Psoas muscle (tissue), 8 donors: Measurements from ENCODE around the gene FUT7. TPM values are rescaled to one million over a fixed set of nuclear protein-coding genes. Genes with fewer than 3 reads are reported as not detected.
"Not testable (repeated sequence)": the region's sequence is repeated elsewhere in the genome, so short reads cannot be mapped to it uniquely, and the experiment has no call there.

Source experiments
- ATAC-seq, 4 donors: fragments of 200-7000 bp; cut with Tn5 transposase; one replicate each; pipeline ENCODE4 v1.9.1; 2020; ENCODE audit warnings: moderate library complexity in 3 of 4, mild to moderate bottlenecking in 2 of 4
- DNase-seq, 2 donors: peaks; one replicate each; pipeline ENCODE4 v3.0.0-alpha.2; 2020
- H3K27ac ChIP-seq: fragments of 200-600 bp; one replicate; pipeline ENCODE4 v1.8.0; 2022
- H3K27me3 ChIP-seq, 3 donors: fragments of 200-600 bp in 1 of 3; one replicate each; pipeline versions ENCODE4 v1.6.1 to v1.8.0; 2013 to 2022; ENCODE audit warnings: low read length in 2 of 3, mild to moderate bottlenecking in 2 of 3, moderate library complexity in 1 of 3; ENCODE audit not compliant: insufficient read depth in 3 of 3
- H3K36me3 ChIP-seq, 2 donors: fragments of 200-600 bp in 1 of 2; one replicate each; pipeline versions ENCODE4 v1.6.1 to v1.8.0; 2013 to 2022; ENCODE audit warnings: low read depth in 1 of 2, mild to moderate bottlenecking in 1 of 2, moderate library complexity in 1 of 2; ENCODE audit not compliant: insufficient read depth in 1 of 2
- H3K4me1 ChIP-seq: fragments of 200-600 bp; one replicate; pipeline ENCODE4 v1.8.0; 2022
- H3K4me3 ChIP-seq: fragments of 200-600 bp; one replicate; pipeline ENCODE4 v1.8.0; 2022; ENCODE audit warnings: mild to moderate bottlenecking
- H3K9me3 ChIP-seq: fragments of 200-600 bp; one replicate; pipeline ENCODE4 v1.8.0; 2022
- WGBS, 3 donors: extraction: QIAGEN DNeasy Blood & Tissue Kit; methylation state at CpG; one replicate each; pipeline versions ENCODE4 v1.1.6 to v1.1.7; 2013; 5-methylcytosine and 5-hydroxymethylcytosine counted together
- intact Hi-C, 2 donors: fragments of 100-400 bp; cut with DNase I; formaldehyde crosslinking; loops; one replicate each; pipeline versions ENCODE4 v1.11.0 to v1.14.2; 2022
- polyA plus RNA-seq, 3 donors: library from polyadenylated mRNA; stranded (reverse); fragments of 200-250 nt; gene quantifications; one replicate each; pipeline ENCODE4 v1.2.3, GENCODE V29; 2013
- total RNA-seq, 4 donors: library from RNA; stranded (reverse); fragmentation: NEBNext Ultra II Directional in 2 of 4; extraction: Animal tissue kit (Norgen Biotek cat#: 25700) in 2 of 4; gene quantifications; one replicate each; pipeline versions ENCODE4 v1.2.1 to v1.2.4, GENCODE V29; 2021 to 2023
- TF ChIP-seq, protein P1 (sequence below): fragments of 200-600 bp; IDR thresholded peaks from one replicate; pipeline ENCODE4 v1.8.0; 2022; ENCODE audit warnings: antibody characterized with exemption
- donor health status: healthy with polysubstance abuse.
- donor health status: DM: no; HTN: no; CAD: no; lungs with moderate emphysema.
- donor health status: Bipolar disorder and iron deficiency.
- donor health status: healthy.
- donor health status: DM: yes; HTN: yes; CAD: no.
- donor health status: DM: no; HTN: no; CAD: no.
- donor health status: DM: no; HTN: no; CAD: no.
- donor health status: DM: yes; HTN: yes; CAD: no.

The FUT7 gene
- total and polyA plus RNA-seq, 7 donors = 0.01 to 0.08 (median 0.06) TPM; not detected in 4

DNA sequence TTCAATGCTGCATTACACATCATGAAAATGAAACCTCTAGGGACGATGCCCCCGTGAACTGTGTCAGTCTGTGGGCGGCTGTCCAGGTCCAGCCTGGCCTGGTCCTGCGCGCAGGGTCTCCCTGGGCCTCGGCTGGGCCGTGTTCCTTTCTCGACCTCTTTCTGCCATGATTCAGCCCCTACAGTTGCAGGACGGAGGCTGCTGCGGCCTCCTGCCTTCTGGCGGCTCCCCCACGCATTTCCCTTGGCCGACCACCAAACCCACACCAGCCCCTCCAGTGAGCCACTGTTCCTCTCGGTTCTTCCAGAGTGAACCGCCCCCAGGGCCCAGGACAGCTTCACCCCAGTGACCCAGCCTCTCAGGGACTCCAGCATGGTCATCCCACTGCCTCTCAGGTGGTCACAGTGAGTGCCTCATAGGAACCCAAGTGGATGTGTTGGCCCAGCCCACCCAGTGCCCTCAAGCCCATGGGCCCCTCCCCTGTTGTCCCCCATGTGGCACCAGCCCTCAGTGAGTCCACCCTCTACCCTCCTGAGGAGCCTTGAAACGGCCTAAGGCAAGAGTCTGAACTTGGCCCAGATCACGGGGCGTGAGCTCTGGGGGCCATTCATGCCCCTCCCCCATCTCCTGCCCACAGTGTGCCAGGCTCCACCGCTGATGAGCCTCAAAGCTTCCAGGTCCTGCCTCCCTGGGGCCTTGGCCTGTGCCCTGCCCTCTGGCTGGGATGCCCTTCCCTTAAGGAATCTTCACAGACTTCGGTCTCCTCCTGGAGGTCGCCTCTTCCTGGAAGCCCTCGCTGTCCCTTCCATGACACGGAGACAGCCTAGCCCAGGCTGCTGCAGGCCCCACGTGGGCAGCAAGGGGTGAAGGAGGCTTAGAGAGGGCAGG is 25.5 kb downstream of the FUT7 start:
- DNase-seq (no peak), ATAC-seq (no peak)
- no peaks in the 10 kb centered on the region for H3K27me3 ChIP-seq
- no peak overlapping the region for H3K27ac ChIP-seq
- H3K4me1 ChIP-seq = no peaks in the 10 kb centered on the region
- H3K36me3 ChIP-seq = peaks cover 0 to 13% of the 10 kb centered on the region in 2 donors
- H3K9me3 ChIP-seq = no peaks in the 10 kb centered on the region
- TF ChIP-seq, protein P1, sequence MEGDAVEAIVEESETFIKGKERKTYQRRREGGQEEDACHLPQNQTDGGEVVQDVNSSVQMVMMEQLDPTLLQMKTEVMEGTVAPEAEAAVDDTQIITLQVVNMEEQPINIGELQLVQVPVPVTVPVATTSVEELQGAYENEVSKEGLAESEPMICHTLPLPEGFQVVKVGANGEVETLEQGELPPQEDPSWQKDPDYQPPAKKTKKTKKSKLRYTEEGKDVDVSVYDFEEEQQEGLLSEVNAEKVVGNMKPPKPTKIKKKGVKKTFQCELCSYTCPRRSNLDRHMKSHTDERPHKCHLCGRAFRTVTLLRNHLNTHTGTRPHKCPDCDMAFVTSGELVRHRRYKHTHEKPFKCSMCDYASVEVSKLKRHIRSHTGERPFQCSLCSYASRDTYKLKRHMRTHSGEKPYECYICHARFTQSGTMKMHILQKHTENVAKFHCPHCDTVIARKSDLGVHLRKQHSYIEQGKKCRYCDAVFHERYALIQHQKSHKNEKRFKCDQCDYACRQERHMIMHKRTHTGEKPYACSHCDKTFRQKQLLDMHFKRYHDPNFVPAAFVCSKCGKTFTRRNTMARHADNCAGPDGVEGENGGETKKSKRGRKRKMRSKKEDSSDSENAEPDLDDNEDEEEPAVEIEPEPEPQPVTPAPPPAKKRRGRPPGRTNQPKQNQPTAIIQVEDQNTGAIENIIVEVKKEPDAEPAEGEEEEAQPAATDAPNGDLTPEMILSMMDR = no peak
- no peak overlapping the region for H3K4me3 ChIP-seq
- intact Hi-C loops = no loop called here
- 58 to 70% (median 64%) methylated on average over 24 of the region's 24 CpGs for WGBS, 3 donors

DNA sequence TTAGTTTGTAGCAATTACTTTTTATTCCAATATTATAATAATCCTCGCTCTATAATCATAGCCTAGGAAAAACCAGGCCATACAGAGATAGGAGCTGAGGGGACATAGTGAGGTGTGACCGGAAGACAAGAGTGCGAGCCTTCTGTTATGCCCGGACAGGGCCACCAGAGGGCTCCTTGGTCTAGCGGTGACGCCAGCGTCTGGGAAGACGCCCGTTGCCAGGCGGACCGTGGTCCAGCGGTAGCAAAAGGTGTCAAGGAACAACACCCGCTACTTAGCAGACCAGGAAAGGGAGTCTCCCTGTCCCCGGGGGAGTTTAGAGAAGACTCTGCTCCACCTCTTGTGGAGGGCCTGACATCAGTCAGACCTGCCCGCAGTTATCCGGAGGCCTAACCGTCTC is 27.6 kb downstream of the FUT7 start:
- H3K9me3 ChIP-seq, H3K27ac ChIP-seq, H3K4me3 ChIP-seq, intact Hi-C loops, H3K27me3 ChIP-seq, H3K4me1 ChIP-seq, DNase-seq, H3K36me3 ChIP-seq, ATAC-seq: not testable (repeated sequence)
- TF ChIP-seq, protein P1 = peak; percentile 42
- WGBS, 3 donors = 36 to 42% (median 38%) methylated on average over 17 of the region's 17 CpGs

DNA sequence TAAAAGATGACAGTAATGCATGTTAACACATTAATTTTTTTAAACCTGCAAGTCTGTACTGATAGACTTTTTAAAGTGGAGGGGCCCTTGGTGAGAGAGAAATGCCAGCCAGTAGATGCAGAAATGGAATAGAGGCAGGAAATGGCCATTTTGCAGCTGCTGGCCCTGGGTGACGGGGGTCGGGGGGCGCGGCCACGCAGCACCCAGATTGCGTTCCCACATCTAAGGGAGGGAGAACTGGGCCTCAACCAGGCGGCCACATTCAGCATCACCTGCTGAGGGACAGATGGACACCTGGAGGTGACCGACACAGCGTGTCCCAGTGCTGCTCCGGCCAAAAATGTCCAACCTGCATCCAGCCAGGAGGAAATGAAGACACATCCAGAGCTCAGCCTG is 29.2 kb downstream of the FUT7 start:
- Histone ChIP-seq H3K4me1 (no peaks in the 10 kb centered on the region), H3K36me3 (no peaks in the 10 kb centered on the region), H3K4me3 (no peak overlapping the region), H3K27me3 (no peaks in the 10 kb centered on the region), H3K9me3 (no peaks in the 10 kb centered on the region), H3K27ac (no peak overlapping the region)
- no peak for DNase-seq
- no peak for ATAC-seq
- TF ChIP-seq, protein P1 = no peak
- intact Hi-C loops = no loop called here
- WGBS, 3 donors = 80 to 86% (median 84%) methylated on average over 10 of the region's 10 CpGs

DNA sequence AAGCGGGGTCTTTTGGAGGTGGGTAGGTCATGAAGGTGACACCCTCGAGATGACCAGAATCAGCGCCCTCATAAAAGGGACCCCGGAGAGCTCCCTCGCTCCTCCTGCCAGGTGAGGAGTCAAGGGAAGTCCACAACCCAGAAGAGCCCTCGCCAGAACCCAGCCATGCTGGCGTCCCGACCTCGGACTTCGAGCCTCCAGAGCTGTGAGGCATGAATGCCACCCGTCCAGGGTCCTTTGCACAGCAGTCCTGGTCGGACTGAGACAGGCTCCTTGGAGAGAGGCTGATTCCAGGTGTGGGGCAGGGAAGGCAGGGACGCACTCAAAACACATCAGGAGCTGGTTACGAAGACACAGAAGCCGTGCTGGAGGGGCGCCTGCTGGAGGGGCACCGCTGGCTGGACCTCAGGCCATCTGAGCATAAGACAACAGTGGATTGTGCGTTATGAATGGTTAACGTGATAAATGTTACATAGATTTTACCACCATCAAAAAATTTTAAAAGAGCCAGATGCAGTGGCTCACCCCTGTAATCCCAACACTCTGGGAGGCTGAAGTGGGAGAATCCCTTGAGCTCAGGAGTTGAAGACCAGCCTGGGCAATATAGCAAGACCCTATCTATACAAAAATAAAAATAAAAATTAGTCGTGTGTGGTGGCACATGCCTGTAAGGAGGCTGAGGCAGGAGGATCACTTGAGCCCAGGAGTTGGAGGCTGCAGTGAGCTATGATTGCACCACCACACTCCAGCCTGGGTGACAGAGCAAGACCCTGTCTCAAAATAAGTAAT is 29.8 kb downstream of the FUT7 start:
- DNase-seq (no peak), ATAC-seq (no peak)
- Histone ChIP-seq H3K27ac (no peak overlapping the region), H3K9me3 (no peaks in the 10 kb centered on the region), H3K27me3 (no peaks in the 10 kb centered on the region), H3K4me3 (no peak overlapping the region), H3K36me3 (no peaks in the 10 kb centered on the region), H3K4me1 (no peaks in the 10 kb centered on the region)
- TF ChIP-seq, protein P1 = no peak
- WGBS, 3 donors = 76 to 81% (median 79%) methylated on average over 19 to 20 of the region's 20 CpGs
- intact Hi-C loops = no loop called here
